Fibroblast of peridontal ligament (primary cell): ENCODE data around the gene CIDEC.

Experiments
- DNase-seq: peaks from one replicate; pipeline ENCODE4 v3.0.0-alpha.2; 2010; ENCODE audit errors: extremely low read depth

Gene CIDEC

GRCh38 chr3:9846931-9847488 is 33.0 kb downstream of the CIDEC start:
- DNase-seq, result no peak

- DNase-seq, result no peak
Observed at GRCh38 chr3:9846231-9846630, 33.8 kb downstream of the CIDEC start.

GRCh38 chr3:9843715-9844438 is 36.2 kb downstream of the CIDEC start, which contains the start of gene RPUSD3:
Gene RPUSD3, minus strand, starts transcription at chr3:9844008. Its CDS starts 18 bp downstream, at chr3:9843990.
- peak; percentile 95 for DNase-seq

GRCh38 chr3:9841015-9841414 is 39.0 kb downstream of the CIDEC start:
- DNase-seq, result peak; percentile 9

- no peak for DNase-seq
Observed at GRCh38 chr3:9838856-9839255, 41.2 kb downstream of the CIDEC start.

GRCh38 chr3:9837701-9838582 is 42.1 kb downstream of the CIDEC start:
- DNase-seq, result no peak

- no peak for DNase-seq
Observed at GRCh38 chr3:9834520-9835380, 45.3 kb downstream of the CIDEC start.

GRCh38 chr3:9833078-9833477 is 47.0 kb downstream of the CIDEC start:
- no peak for DNase-seq

GRCh38 chr3:9831253-9831652 is 48.8 kb downstream of the CIDEC start:
- no peak for DNase-seq

- DNase-seq, result no peak
Observed at GRCh38 chr3:9828801-9829755, 51.0 kb downstream of the CIDEC start.

- DNase-seq, result no peak
Observed at GRCh38 chr3:9826815-9827573, 53.1 kb downstream of the CIDEC start.

- no peak for DNase-seq
Observed at GRCh38 chr3:9825451-9826040, 54.5 kb downstream of the CIDEC start.

GRCh38 chr3:9820946-9821345 is 59.1 kb downstream of the CIDEC start:
- no peak for DNase-seq

GRCh38 chr3:9820543-9820942 is 59.5 kb downstream of the CIDEC start:
- no peak for DNase-seq

GRCh38 chr3:9818666-9819335 is 61.3 kb downstream of the CIDEC start:
- no peak for DNase-seq

- no peak for DNase-seq
Observed at GRCh38 chr3:9817436-9817835, 62.6 kb downstream of the CIDEC start.
